ENCODE results near the gene ERCC6L. TPM values are rescaled to one million over a fixed set of nuclear protein-coding genes. Genes with fewer than 3 reads are reported as not detected.

The ERCC6L gene
- total and polyA plus RNA-seq, 2 of the 4 experiments (the other 2 are of a cell fraction), result 2.3 to 5.4 TPM

GRCh38 chrX:72208126-72208800, 30.6 kb downstream of the ERCC6L start:
- DNase-seq (peak; percentile 10), ATAC-seq (ENCODE audit: low read depth) (no peak)
- Histone ChIP-seq H2BK5ac (ENCODE audit: low read depth, low read length, poor library complexity, severe bottlenecking) (no peak overlapping the region), H3K4me1 (ENCODE audit: control insufficient read depth, insufficient read depth, low read length) (no peaks in the 10 kb centered on the region), H3K18ac (ENCODE audit: low read depth, low read length) (no peak overlapping the region), H3K4ac (ENCODE audit: low read depth, low read length) (no peak overlapping the region), H3K9me1 (ENCODE audit: insufficient read depth, low read length) (no peaks in the 10 kb centered on the region), H3K79me1 (ENCODE audit: low read depth in 1 of 2, low read length in 2 of 2) (peaks cover 11 to 15% of the 10 kb centered on the region in 2 experiments), H3K9ac (ENCODE audit: low read depth, low read length) (no peak overlapping the region), H4K91ac (ENCODE audit: insufficient read depth, low read depth, low read length) (no peak overlapping the region), H4K8ac (ENCODE audit: low read depth in 2 of 2, low read length in 2 of 2) (no peak overlapping the region), H3K23ac (ENCODE audit: low read depth, low read length) (no peak overlapping the region), H2AK9ac (replicated peaks; ENCODE audit: low read depth, low read length, poor library complexity) (no peak overlapping the region), H2AK5ac (ENCODE audit: low read depth, low read length) (no peak overlapping the region), H3K27me3 (ENCODE audit: control insufficient read depth, insufficient read depth, low read length) (no peaks in the 10 kb centered on the region; the same call in 1 of the 2 replicates), H2BK120ac (ENCODE audit: low read depth, low read length) (no peak overlapping the region), H3K36me3 (ENCODE audit: control insufficient read depth, insufficient read depth, low read length) (peaks cover 6% of the 10 kb centered on the region), H4K20me1 (ENCODE audit: insufficient read depth, low read length) (no peaks in the 10 kb centered on the region), H2BK15ac (ENCODE audit: low read depth, low read length) (no peak overlapping the region), H4K5ac (ENCODE audit: low read depth, low read length) (no peak overlapping the region), H3K56ac (ENCODE audit: extremely low read depth, insufficient read depth, low read length) (no peak overlapping the region), H3K27ac (ENCODE audit: insufficient read depth, low read length) (no peak overlapping the region), H2AFZ (replicated peaks; ENCODE audit: low read length, poor library complexity) (no peak overlapping the region), H3K14ac (replicated peaks; ENCODE audit: low read depth, low read length) (no peak overlapping the region), H3K9me3 (ENCODE audit: control insufficient read depth, insufficient read depth, low read length) (no peaks in the 10 kb centered on the region), H3K4me3 (ENCODE audit: insufficient read depth, low read depth, low read length) (no peak overlapping the region), H3K4me2 (ENCODE audit: low read depth, low read length) (no peak overlapping the region), H2BK20ac (ENCODE audit: low read depth, low read length) (no peak overlapping the region)
- ChIA-PET POLR2A (ENCODE audit: unreplicated experiment) (no interaction called here), CTCF (no interaction called here)
- TF ChIP-seq RCOR1 (IDR thresholded peaks at IDR 0.05; ENCODE audit: insufficient replicate concordance, low read length), result no peak
- no peak for TF ChIP-seq RAD21 (IDR thresholded peaks at IDR 0.05; ENCODE audit: low read length)
- no peak for TF ChIP-seq USF2 (IDR thresholded peaks at IDR 0.05; ENCODE audit: low read depth, low read length)
- no peak for TF ChIP-seq MAFK (IDR thresholded peaks at IDR 0.05; ENCODE audit: low read depth, low read length)
- no peak for TF ChIP-seq NFE2L2 (IDR thresholded peaks at IDR 0.05; ENCODE audit: low read depth, low read length)
- no peak for TF ChIP-seq POLR2A (IDR thresholded peaks at IDR 0.05; ENCODE audit: low read depth, low read length)
- no peak for TF ChIP-seq CEBPB (IDR thresholded peaks at IDR 0.05; ENCODE audit: low read depth, low read length)
- no peak for TF ChIP-seq FOS (IDR thresholded peaks at IDR 0.05; ENCODE audit: low read depth, low read length)
- TF ChIP-seq RFX5 (IDR thresholded peaks at IDR 0.05; ENCODE audit: low read depth, low read length), result no peak
- whole genome bisulfite sequencing, 2 experiments (ENCODE audit: extremely low coverage in 2 of 2, insufficient read length in 1 of 2), result no CpG with 5 or more reads among the region's 4 CpGs
- dilution Hi-C loops (cut with HindIII; ENCODE audit: low sequenced_read_pairs, unreplicated experiment) (no loop called here), intact Hi-C loops (cut with micrococcal nuclease) (no loop called here), in situ Hi-C loops (cut with MboI; ENCODE audit: low sequenced_read_pairs) (no loop called here)
- no TSS peak for BruUV-seq (replicated peaks)

Data from IMR-90 (cell line).